ENCODE data around the gene HK1.

Gene HK1

GRCh38 chr10:69402386-69402785 lies 124.1 kb downstream of the HK1 start:
- DNase-seq, result no peak
- H3K36me3 Mint-ChIP-seq (ENCODE audit: low read depth), result peaks cover 37% of the 10 kb centered on the region
- H3K9me3 Mint-ChIP-seq, result no peaks in the 10 kb centered on the region
- peaks cover 33% of the 10 kb centered on the region for H3K4me1 Mint-ChIP-seq
- H3K27me3 Mint-ChIP-seq (ENCODE audit: low read depth, poor library complexity), result peaks cover 2% of the 10 kb centered on the region
- no peak overlapping the region for H3K27ac Mint-ChIP-seq
- H3K4me3 Mint-ChIP-seq, result no peak overlapping the region
- TF ChIP-seq CTCF (IDR thresholded peaks at IDR 0.05), result no peak

- Mint-ChIP-seq H3K27ac (peak overlapping the region; percentile 61), H3K27me3 (ENCODE audit: low read depth, poor library complexity) (peaks cover 9% of the 10 kb centered on the region), H3K9me3 (no peaks in the 10 kb centered on the region), H3K4me1 (peaks cover 39% of the 10 kb centered on the region), H3K4me3 (no peak overlapping the region), H3K36me3 (ENCODE audit: low read depth) (peaks cover 37% of the 10 kb centered on the region)
- TF ChIP-seq CTCF (IDR thresholded peaks at IDR 0.05), result no peak
- DNase-seq, result no peak
Measured at GRCh38 chr10:69403066-69403465, 124.8 kb downstream of the HK1 start.

GRCh38 chr10:69403519-69403918 lies 125.2 kb downstream of the HK1 start:
- H3K27me3 Mint-ChIP-seq (ENCODE audit: low read depth, poor library complexity), result peaks cover 9% of the 10 kb centered on the region
- H3K36me3 Mint-ChIP-seq (ENCODE audit: low read depth), result peaks cover 35% of the 10 kb centered on the region
- H3K4me3 Mint-ChIP-seq, result no peak overlapping the region
- no peak for TF ChIP-seq CTCF (IDR thresholded peaks at IDR 0.05)
- no peak overlapping the region for H3K27ac Mint-ChIP-seq
- no peaks in the 10 kb centered on the region for H3K9me3 Mint-ChIP-seq
- peaks cover 44% of the 10 kb centered on the region for H3K4me1 Mint-ChIP-seq
- DNase-seq, result no peak

GRCh38 chr10:69404786-69405185 lies 126.5 kb downstream of the HK1 start:
- Mint-ChIP-seq H3K4me1 (peaks cover 45% of the 10 kb centered on the region), H3K36me3 (ENCODE audit: low read depth) (peaks cover 28% of the 10 kb centered on the region), H3K27ac (no peak overlapping the region), H3K9me3 (no peaks in the 10 kb centered on the region), H3K4me3 (no peak overlapping the region), H3K27me3 (ENCODE audit: low read depth, poor library complexity) (peaks cover 9% of the 10 kb centered on the region)
- TF ChIP-seq CTCF (IDR thresholded peaks at IDR 0.05), result no peak
- no peak for DNase-seq

GRCh38 chr10:69405221-69405620 lies 126.9 kb downstream of the HK1 start:
- no peak for DNase-seq
- no peak overlapping the region for H3K4me3 Mint-ChIP-seq
- peaks cover 28% of the 10 kb centered on the region for H3K36me3 Mint-ChIP-seq (ENCODE audit: low read depth)
- H3K9me3 Mint-ChIP-seq, result no peaks in the 10 kb centered on the region
- peak overlapping the region; percentile 80 for H3K27ac Mint-ChIP-seq
- peaks cover 9% of the 10 kb centered on the region for H3K27me3 Mint-ChIP-seq (ENCODE audit: low read depth, poor library complexity)
- peaks cover 45% of the 10 kb centered on the region for H3K4me1 Mint-ChIP-seq
- no peak for TF ChIP-seq CTCF (IDR thresholded peaks at IDR 0.05)

GRCh38 chr10:69406302-69406811 lies 128.1 kb downstream of the HK1 start:
- TF ChIP-seq CTCF (IDR thresholded peaks at IDR 0.05), result no peak
- no peak overlapping the region for H3K4me3 Mint-ChIP-seq
- DNase-seq, result peak; percentile 29
- H3K27me3 Mint-ChIP-seq (ENCODE audit: low read depth, poor library complexity), result peaks cover 17% of the 10 kb centered on the region
- H3K4me1 Mint-ChIP-seq, result peaks cover 45% of the 10 kb centered on the region
- peak overlapping the region; percentile 49 for H3K27ac Mint-ChIP-seq
- H3K36me3 Mint-ChIP-seq (ENCODE audit: low read depth), result peaks cover 18% of the 10 kb centered on the region
- H3K9me3 Mint-ChIP-seq, result no peaks in the 10 kb centered on the region
